Bronchial epithelial cell (primary cell): ENCODE data around the gene KCP. TPM values are rescaled to one million over a fixed set of nuclear protein-coding genes. Genes with fewer than 3 reads are reported as not detected.
A peak's percentile ranks its signal among the peaks of the same experiment; 100 is the strongest.

Experiments used
- DNase-seq: peaks from one replicate; pipeline ENCODE4 v3.0.0-alpha.2; 2010; ENCODE audit warnings: low read depth
- FAIRE-seq: peaks from 2 replicates; lab custom pipeline; 2011; peaks lifted over from hg19 to GRCh38; lab: Jason Lieb, UNC
- H3K27me3 ChIP-seq: 2 replicates; pipeline ENCODE4 v1.5.1; 2011; ENCODE audit warnings: low read length; ENCODE audit not compliant: control insufficient read depth, insufficient read depth
- H3K36me3 ChIP-seq: 2 replicates; pipeline ENCODE4 v1.5.1; 2011; ENCODE audit warnings: low read length; ENCODE audit not compliant: control insufficient read depth, insufficient read depth
- H3K4me3 ChIP-seq: 2 replicates; pipeline ENCODE4 v1.5.1; 2011; ENCODE audit warnings: mild to moderate bottlenecking, low read depth, low read length, control low read depth
- CTCF ChIP-seq: IDR thresholded peaks from 2 replicates; pipeline ENCODE4 v1.5.1; 2011; ENCODE audit warnings: mild to moderate bottlenecking, moderate library complexity, low read length, control low read depth, inconsistent platforms; ENCODE audit not compliant: insufficient read depth, severe bottlenecking
- total RNA-seq: library from RNA; depleted of rRNA; stranded (reverse); fragments of >200 nt; gene quantifications from 2 replicates; pipeline ENCODE4 v1.2.1, GENCODE V29; 2014

Gene KCP
- total RNA-seq, 1 donor from 2014 or later, result 0.53 TPM

GRCh38 chr7:128835231-128835751 is 75.2 kb downstream of the KCP start:
- Histone ChIP-seq H3K4me3 (no peak overlapping the region), H3K27me3 (peaks cover 19% of the 10 kb centered on the region), H3K36me3 (no peaks in the 10 kb centered on the region)
- TF ChIP-seq CTCF, result no peak
- DNase-seq (no peak), FAIRE-seq (no peak)

- no peak for FAIRE-seq
These were observed 76.6 kb downstream of the KCP start for GRCh38 chr7:128833946-128834325.

GRCh38 chr7:128833148-128833945 is 77.2 kb downstream of the KCP start:
- DNase-seq (peak; percentile 21), FAIRE-seq (no peak)
- no peak for TF ChIP-seq CTCF

More at GRCh38 chr7:128833946-128834325, 76.6 kb downstream of the KCP start:
- Histone ChIP-seq H3K36me3 (no peaks in the 10 kb centered on the region), H3K4me3 (no peak overlapping the region), H3K27me3 (peaks cover 21% of the 10 kb centered on the region)
- DNase-seq, result no peak
- no peak for TF ChIP-seq CTCF

GRCh38 chr7:128832880-128833147 is 77.7 kb downstream of the KCP start:
- H3K4me3 ChIP-seq, result no peak overlapping the region
- DNase-seq, result no peak
- FAIRE-seq, result no peak
- H3K27me3 ChIP-seq, result peaks cover 21% of the 10 kb centered on the region
- no peaks in the 10 kb centered on the region for H3K36me3 ChIP-seq
- TF ChIP-seq CTCF, result no peak

More at GRCh38 chr7:128833148-128833945, 77.2 kb downstream of the KCP start:
- H3K4me3 ChIP-seq, result no peak overlapping the region
- no peaks in the 10 kb centered on the region for H3K36me3 ChIP-seq
- peaks cover 21% of the 10 kb centered on the region for H3K27me3 ChIP-seq

GRCh38 chr7:128831994-128832879 is 78.3 kb downstream of the KCP start:
- no peak overlapping the region for H3K4me3 ChIP-seq
- DNase-seq (no peak), FAIRE-seq (no peak)
- H3K27me3 ChIP-seq, result peaks cover 21% of the 10 kb centered on the region
- TF ChIP-seq CTCF, result no peak
- no peaks in the 10 kb centered on the region for H3K36me3 ChIP-seq
